WTC11 (cell line): ENCODE measurements around the gene CASP2.

Experiments
- CTCF ChIP-seq: fragments of 200-600 bp; IDR thresholded peaks from 2 replicates; pipeline ENCODE4 v1.8.0; 2022; ENCODE audit warnings: antibody characterized with exemption
- MAX ChIP-seq: sonication (generic); formaldehyde crosslinking; IDR thresholded peaks from 2 replicates; pipeline ENCODE4 v1.8.0; 2022; ENCODE audit warnings: mild to moderate bottlenecking, missing genetic modification reagents
- SMAD3 ChIP-seq: sonication (generic); formaldehyde crosslinking; IDR thresholded peaks from 2 replicates; pipeline ENCODE4 v1.8.0; 2022; ENCODE audit warnings: missing genetic modification reagents, mild to moderate bottlenecking, borderline replicate concordance
- USF1 ChIP-seq: sonication (generic); formaldehyde crosslinking; IDR thresholded peaks from 2 replicates; pipeline ENCODE4 v1.8.0; 2022; ENCODE audit warnings: mild to moderate bottlenecking, missing genetic modification reagents
- ZNF138 ChIP-seq: sonication (generic); formaldehyde crosslinking; conservative IDR thresholded peaks from 2 replicates; pipeline ENCODE4 v1.8.1; 2022; ENCODE audit warnings: mild to moderate bottlenecking, moderate library complexity, missing genetic modification reagents
- ZNF263 ChIP-seq: sonication (generic); formaldehyde crosslinking; IDR thresholded peaks from 2 replicates; pipeline ENCODE4 v1.8.1; 2022; ENCODE audit warnings: low read depth, mild to moderate bottlenecking, moderate library complexity, missing genetic modification reagents
- TF ChIP-seq, protein P1 (sequence below): sonication (generic); formaldehyde crosslinking; IDR thresholded peaks from 2 replicates; pipeline ENCODE4 v1.8.1; 2022; ENCODE audit warnings: mild to moderate bottlenecking, moderate library complexity, missing genetic modification reagents

DNA sequence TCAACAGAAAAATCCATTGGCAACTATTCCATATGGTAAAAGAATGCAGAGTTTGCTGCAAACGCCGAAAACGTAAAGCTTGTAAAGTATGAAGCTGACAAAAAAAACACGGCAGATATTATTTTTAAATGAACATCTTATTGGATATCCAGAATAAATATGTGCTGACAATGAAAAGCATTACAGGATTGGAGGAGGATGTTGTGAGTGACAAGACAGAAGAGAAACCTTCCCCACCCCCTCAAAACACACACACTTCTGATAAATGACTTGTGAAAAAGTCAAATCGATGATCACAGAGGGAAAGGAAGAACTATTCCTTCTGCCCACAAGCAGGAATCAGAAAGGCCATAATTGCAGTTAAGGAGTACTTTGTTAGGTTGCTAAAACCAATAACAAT lies 59.8 kb downstream of the CASP2 start:
- TF ChIP-seq CTCF, result no peak
- TF ChIP-seq MAX, result no peak
- TF ChIP-seq USF1, result no peak
- TF ChIP-seq SMAD3, result no peak
- no peak for TF ChIP-seq ZNF263 (CRISPR knock-in tag)
- no peak for TF ChIP-seq ZNF138 (CRISPR knock-in tag)
- TF ChIP-seq, protein P1, sequence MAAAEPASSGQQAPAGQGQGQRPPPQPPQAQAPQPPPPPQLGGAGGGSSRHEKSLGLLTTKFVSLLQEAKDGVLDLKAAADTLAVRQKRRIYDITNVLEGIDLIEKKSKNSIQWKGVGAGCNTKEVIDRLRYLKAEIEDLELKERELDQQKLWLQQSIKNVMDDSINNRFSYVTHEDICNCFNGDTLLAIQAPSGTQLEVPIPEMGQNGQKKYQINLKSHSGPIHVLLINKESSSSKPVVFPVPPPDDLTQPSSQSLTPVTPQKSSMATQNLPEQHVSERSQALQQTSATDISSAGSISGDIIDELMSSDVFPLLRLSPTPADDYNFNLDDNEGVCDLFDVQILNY (CRISPR knock-in tag), result no peak
